IPS-18a (cell line): ENCODE measurements around the gene TFAM.
"Not testable (repeated sequence)": the region's sequence is repeated elsewhere in the genome, so short reads cannot be mapped to it uniquely, and the experiment has no call there.

Source experiments
- H3K27ac ChIP-seq: one replicate; pipeline ENCODE4 v1.5.1; 2013; ENCODE audit warnings: low read length
- H3K27me3 ChIP-seq: one replicate; pipeline ENCODE4 v1.6.1; 2013; ENCODE audit warnings: mild to moderate bottlenecking, low read length; ENCODE audit not compliant: control insufficient read depth, insufficient read depth
- H3K36me3 ChIP-seq: one replicate; pipeline ENCODE4 v1.6.1; 2013; ENCODE audit warnings: low read depth, low read length; ENCODE audit not compliant: control insufficient read depth
- H3K4me1 ChIP-seq: one replicate; pipeline ENCODE4 v1.6.1; 2013; ENCODE audit warnings: low read depth, low read length; ENCODE audit not compliant: control insufficient read depth
- H3K4me3 ChIP-seq: one replicate; pipeline ENCODE4 v1.5.1; 2013; ENCODE audit warnings: low read length
- H3K9ac ChIP-seq: one replicate; pipeline ENCODE4 v1.6.1; 2013; ENCODE audit warnings: mild to moderate bottlenecking, low read length, moderate library complexity
- H3K9me3 ChIP-seq: one replicate; pipeline ENCODE4 v1.6.1; 2013; ENCODE audit warnings: low read depth, low read length; ENCODE audit not compliant: control insufficient read depth

TFAM gene

GRCh38 chr10:58412502-58412961, 27.3 kb downstream of the TFAM start:
- H3K4me1 ChIP-seq = no peaks in the 10 kb centered on the region
- no peaks in the 10 kb centered on the region for H3K36me3 ChIP-seq
- H3K9ac ChIP-seq = no peak overlapping the region
- H3K27ac ChIP-seq = no peak overlapping the region
- no peak overlapping the region for H3K4me3 ChIP-seq
- no peaks in the 10 kb centered on the region for H3K9me3 ChIP-seq
- H3K27me3 ChIP-seq = no peaks in the 10 kb centered on the region

DNA sequence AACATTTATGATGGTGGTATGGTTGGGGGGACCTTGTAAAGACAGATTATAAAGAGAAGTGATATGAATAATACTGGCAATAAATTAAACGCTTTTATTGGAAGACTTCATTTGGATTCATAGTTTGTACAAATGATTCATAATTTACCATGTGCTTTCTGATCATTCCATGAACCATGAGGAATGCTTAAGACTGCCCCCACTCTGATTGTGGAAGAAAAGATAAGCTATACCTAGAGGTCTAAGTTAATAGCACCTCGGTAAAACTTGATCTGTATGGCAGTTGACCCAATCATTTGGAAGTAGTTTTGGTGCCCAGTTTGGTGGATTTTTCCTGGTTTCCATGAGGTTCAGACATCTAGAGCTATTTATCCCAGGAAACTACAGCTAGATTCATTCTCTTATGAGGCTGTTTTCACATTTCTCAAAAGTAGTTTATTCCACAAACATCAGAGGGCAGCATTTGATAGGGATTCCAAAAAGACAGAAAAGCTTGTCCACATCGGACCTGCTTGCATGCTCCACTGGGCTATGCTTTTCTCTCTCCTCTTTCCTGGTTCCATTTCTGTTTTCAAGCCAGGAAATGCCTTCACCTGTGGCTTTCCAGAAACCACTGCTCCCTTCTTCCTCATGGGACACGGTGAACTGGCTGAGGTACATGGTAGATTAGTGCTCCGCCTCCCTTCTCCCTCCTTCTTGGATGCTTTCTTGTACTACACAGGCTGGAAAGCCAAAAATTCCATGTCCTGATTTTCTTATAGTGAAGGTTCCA, 29.2 kb downstream of the TFAM start:
- no peaks in the 10 kb centered on the region for H3K27me3 ChIP-seq
- no peaks in the 10 kb centered on the region for H3K36me3 ChIP-seq
- H3K9ac ChIP-seq = no peak overlapping the region
- H3K4me3 ChIP-seq = no peak overlapping the region
- no peaks in the 10 kb centered on the region for H3K9me3 ChIP-seq
- no peak overlapping the region for H3K27ac ChIP-seq
- H3K4me1 ChIP-seq = no peaks in the 10 kb centered on the region

DNA sequence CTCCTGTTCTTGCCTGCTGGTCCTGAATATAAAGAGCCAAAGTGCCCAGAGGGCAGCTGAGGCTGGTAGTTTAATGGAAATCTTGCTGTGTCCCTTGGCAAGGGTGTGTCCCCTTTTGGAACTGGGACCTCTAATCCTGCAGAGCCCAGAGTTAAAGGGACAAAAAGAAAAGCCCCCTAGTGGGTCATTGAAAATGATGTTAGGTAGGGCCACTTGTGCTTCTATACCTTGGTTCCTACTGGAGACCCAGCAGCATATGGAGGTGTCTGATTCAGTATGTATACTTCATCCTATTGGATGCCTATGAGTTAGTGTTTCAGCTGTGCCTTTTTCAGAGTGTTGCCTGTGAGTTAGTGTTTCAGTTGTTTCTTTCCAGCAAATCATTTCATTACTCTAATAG, 30.5 kb downstream of the TFAM start:
- Histone ChIP-seq H3K4me1 (no peaks in the 10 kb centered on the region), H3K4me3 (no peak overlapping the region), H3K9me3 (no peaks in the 10 kb centered on the region), H3K36me3 (no peaks in the 10 kb centered on the region), H3K9ac (no peak overlapping the region), H3K27me3 (no peaks in the 10 kb centered on the region), H3K27ac (no peak overlapping the region)

- H3K36me3 ChIP-seq, H3K4me1 ChIP-seq, H3K4me3 ChIP-seq, H3K27ac ChIP-seq, H3K9ac ChIP-seq, H3K9me3 ChIP-seq, H3K27me3 ChIP-seq: not testable (repeated sequence)
Measured at GRCh38 chr10:58417902-58418301, 32.7 kb downstream of the TFAM start.

DNA sequence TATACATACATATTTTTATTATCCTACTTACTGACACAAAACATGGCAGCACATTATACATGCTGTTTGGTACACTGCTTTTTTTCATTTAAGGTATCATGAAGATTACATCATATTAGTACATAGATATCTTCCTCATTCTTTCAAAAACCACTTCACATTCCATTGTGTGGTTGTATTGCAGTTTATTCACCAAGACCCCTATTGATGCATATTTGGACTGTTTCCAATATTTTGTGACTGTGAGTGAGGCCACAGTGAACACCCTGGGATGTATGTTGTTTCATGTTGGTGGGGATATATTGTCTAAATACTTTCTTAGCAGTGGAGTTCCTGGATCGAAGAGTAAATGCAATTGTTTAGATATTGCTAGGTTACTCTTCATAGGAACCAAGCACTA, 39.0 kb downstream of the TFAM start:
- no peaks in the 10 kb centered on the region for H3K27me3 ChIP-seq
- H3K27ac ChIP-seq = no peak overlapping the region
- no peak overlapping the region for H3K4me3 ChIP-seq
- no peaks in the 10 kb centered on the region for H3K4me1 ChIP-seq
- no peaks in the 10 kb centered on the region for H3K36me3 ChIP-seq
- H3K9me3 ChIP-seq = no peaks in the 10 kb centered on the region
- H3K9ac ChIP-seq = no peak overlapping the region

GRCh38 chr10:58428436-58428835, 43.2 kb downstream of the TFAM start:
- H3K27me3 ChIP-seq, H3K4me3 ChIP-seq, H3K4me1 ChIP-seq, H3K27ac ChIP-seq, H3K9me3 ChIP-seq, H3K36me3 ChIP-seq, H3K9ac ChIP-seq: not testable (repeated sequence)

- no peaks in the 10 kb centered on the region for H3K9me3 ChIP-seq
- H3K36me3 ChIP-seq = no peaks in the 10 kb centered on the region
- no peaks in the 10 kb centered on the region for H3K27me3 ChIP-seq
- H3K27ac ChIP-seq = no peak overlapping the region
- peaks cover 9% of the 10 kb centered on the region for H3K4me1 ChIP-seq
- H3K9ac ChIP-seq = no peak overlapping the region
- H3K4me3 ChIP-seq = no peak overlapping the region
Measured at GRCh38 chr10:58431903-58432302, 46.7 kb downstream of the TFAM start.

DNA sequence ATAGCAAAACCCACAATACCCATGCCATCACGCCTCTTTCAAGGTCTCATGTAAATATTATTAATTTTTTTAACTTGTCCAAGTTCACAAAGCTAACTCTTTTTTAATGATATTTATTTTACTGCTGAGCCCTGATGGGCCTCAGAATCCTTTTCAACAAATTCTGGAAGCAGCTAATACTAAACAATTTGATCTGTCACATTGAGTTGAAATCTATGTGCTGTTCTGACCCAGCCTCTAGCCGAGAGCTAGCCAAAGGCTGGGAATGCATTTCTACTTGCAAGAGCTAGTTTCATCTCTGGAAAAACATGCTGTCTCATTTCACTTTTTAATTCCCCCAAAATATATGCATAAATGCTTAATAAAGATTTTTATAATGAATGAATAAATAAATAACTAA, 47.9 kb downstream of the TFAM start:
- Histone ChIP-seq H3K9ac (no peak overlapping the region), H3K36me3 (no peaks in the 10 kb centered on the region), H3K4me3 (no peak overlapping the region), H3K27me3 (no peaks in the 10 kb centered on the region), H3K27ac (no peak overlapping the region), H3K4me1 (peaks cover 9% of the 10 kb centered on the region), H3K9me3 (no peaks in the 10 kb centered on the region)

DNA sequence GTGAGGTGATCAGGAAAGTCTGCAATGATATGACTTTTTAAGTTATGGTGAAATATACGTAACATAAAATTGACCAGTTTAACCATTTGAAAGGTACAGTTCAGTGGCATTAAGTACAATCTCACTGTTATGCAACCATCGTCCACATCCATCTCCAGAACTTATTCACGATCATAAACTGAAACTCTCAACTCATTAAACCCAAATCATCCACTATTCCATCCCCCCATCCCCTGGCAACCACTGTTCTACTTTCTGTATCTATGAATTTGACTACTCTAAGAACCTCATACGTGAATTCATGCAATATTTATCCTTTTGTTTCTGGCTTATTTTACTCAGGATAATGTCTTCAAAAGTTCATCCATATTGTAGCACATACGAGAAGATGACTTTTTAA, 48.4 kb downstream of the TFAM start:
- Histone ChIP-seq H3K9ac (no peak overlapping the region), H3K27me3 (no peaks in the 10 kb centered on the region), H3K4me3 (no peak overlapping the region), H3K9me3 (no peaks in the 10 kb centered on the region), H3K27ac (no peak overlapping the region), H3K4me1 (peaks cover 9% of the 10 kb centered on the region), H3K36me3 (no peaks in the 10 kb centered on the region)

GRCh38 chr10:58435297-58435985, 50.2 kb downstream of the TFAM start:
- H3K9ac ChIP-seq = no peak overlapping the region
- H3K4me3 ChIP-seq = no peak overlapping the region
- H3K27me3 ChIP-seq = no peaks in the 10 kb centered on the region
- H3K36me3 ChIP-seq = no peaks in the 10 kb centered on the region
- peaks cover 9% of the 10 kb centered on the region for H3K4me1 ChIP-seq
- H3K27ac ChIP-seq = no peak overlapping the region
- no peaks in the 10 kb centered on the region for H3K9me3 ChIP-seq

DNA sequence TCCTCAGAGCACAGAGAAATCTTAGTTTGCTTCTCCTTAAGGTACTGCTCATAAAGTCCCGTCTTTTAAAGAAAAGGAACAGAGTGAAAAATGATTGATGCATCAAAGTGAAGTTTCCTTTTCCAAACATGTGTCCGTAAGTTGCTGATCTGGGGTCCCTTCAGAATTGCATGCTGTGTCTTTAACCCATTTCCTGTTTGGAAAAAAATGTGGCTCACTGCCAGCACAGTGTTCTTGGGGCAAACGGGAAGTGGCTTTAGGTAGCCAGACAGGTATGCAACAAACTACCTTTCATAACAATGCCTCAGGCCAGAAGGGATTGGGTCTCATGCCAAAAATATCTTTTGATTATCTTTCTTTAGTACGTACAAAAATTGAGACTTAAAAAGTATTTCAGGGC, 50.9 kb downstream of the TFAM start:
- Histone ChIP-seq H3K9ac (no peak overlapping the region), H3K27me3 (no peaks in the 10 kb centered on the region), H3K36me3 (no peaks in the 10 kb centered on the region), H3K4me1 (peaks cover 9% of the 10 kb centered on the region), H3K27ac (no peak overlapping the region), H3K4me3 (no peak overlapping the region), H3K9me3 (no peaks in the 10 kb centered on the region)

GRCh38 chr10:58438340-58438871, 53.2 kb downstream of the TFAM start:
- H3K4me1 ChIP-seq = peaks cover 9% of the 10 kb centered on the region
- no peaks in the 10 kb centered on the region for H3K27me3 ChIP-seq
- no peaks in the 10 kb centered on the region for H3K9me3 ChIP-seq
- H3K4me3 ChIP-seq = no peak overlapping the region
- H3K9ac ChIP-seq = no peak overlapping the region
- no peak overlapping the region for H3K27ac ChIP-seq
- H3K36me3 ChIP-seq = no peaks in the 10 kb centered on the region
